ENCODE results near the gene GEMIN4. TPM values are rescaled to one million over a fixed set of nuclear protein-coding genes. Genes with fewer than 3 reads are reported as not detected.

GEMIN4 gene
- polyA plus RNA-seq, 2 of the 4 experiments (the other 2 are of a cell fraction), result 36.1 to 47.6 TPM

GRCh38 chr17:773467-774312 is 21.6 kb upstream of the GEMIN4 start:
- WGBS (ENCODE audit: missing lambda C conversion rate), result 92% methylated on average over 14 of the region's 14 CpGs
- FAIRE-seq, result no peak
- no peak for DNase-seq (ENCODE audit: low read depth in 1 of 2, low spot score in 1 of 2)
- TF ChIP-seq CHD2 (IDR thresholded peaks at IDR 0.05; ENCODE audit: low read length, partially characterized antibody) (no peak), ESRRA (IDR thresholded peaks at IDR 0.05; ENCODE audit: borderline replicate concordance, low read length) (no peak), MAX (IDR thresholded peaks at IDR 0.05) (no peak), CEBPB (IDR thresholded peaks at IDR 0.05) (no peak), TP53 (CRISPR knock-in tag; IDR thresholded peaks at IDR 0.05) (no peak), HDAC2 (IDR thresholded peaks at IDR 0.05) (no peak), RAD21 (conservative IDR thresholded peaks at IDR 0.05 in 1 of 2, IDR thresholded peaks at IDR 0.05 in 1 of 2) (no peak), USF2 (IDR thresholded peaks at IDR 0.05) (no peak), HEYL (CRISPR knock-in tag; IDR thresholded peaks at IDR 0.05) (no peak), ATOH8 (CRISPR knock-in tag; IDR thresholded peaks at IDR 0.05; ENCODE audit: low read depth) (no peak), RCOR1 (IDR thresholded peaks at IDR 0.05; ENCODE audit: low read depth, low read length) (no peak), HMGXB4 (CRISPR knock-in tag; IDR thresholded peaks at IDR 0.05; ENCODE audit: borderline replicate concordance) (no peak), RNF2 (IDR thresholded peaks at IDR 0.05; ENCODE audit: borderline replicate concordance, low read depth) (no peak), SREBF2 (IDR thresholded peaks at IDR 0.05) (no peak), CHD4 (IDR thresholded peaks at IDR 0.05; ENCODE audit: borderline replicate concordance) (no peak)
- Histone ChIP-seq H3K4me1 (no peaks in the 10 kb centered on the region), H3K9me3 (no peaks in the 10 kb centered on the region), H3K27ac (no peak overlapping the region), H3K4me3 (no peak overlapping the region), H3K4me2 (no peak overlapping the region)
- no peak for ATAC-seq
- ChIA-PET POLR2A (no interaction called here), CTCF (interaction anchor here (0.6 to 2.6 kb wide), 4 partner anchors 13 to 207 kb away, joined by 3 to 11 read pairs (median 5); no protein-coding TSS in a partner anchor)

- Histone ChIP-seq H3K4me1 (no peaks in the 10 kb centered on the region), H3K4me2 (no peak overlapping the region), H3K27ac (no peak overlapping the region), H3K9me3 (no peaks in the 10 kb centered on the region), H3K4me3 (no peak overlapping the region)
- ChIA-PET CTCF (interaction anchor here (0.6 to 2.6 kb wide), 3 partner anchors 13 to 20 kb away, joined by 3 to 11 read pairs (median 4); no protein-coding TSS in a partner anchor), POLR2A (no interaction called here)
- 96% methylated on average over 5 of the region's 5 CpGs for WGBS (ENCODE audit: missing lambda C conversion rate)
- ATAC-seq, result no peak
- no peak for DNase-seq (ENCODE audit: low read depth in 1 of 2, low spot score in 1 of 2)
- FAIRE-seq, result no peak
- TF ChIP-seq JUNB (IDR thresholded peaks at IDR 0.05) (no peak), HOXA7 (CRISPR knock-in tag; IDR thresholded peaks at IDR 0.05) (no peak)
These were observed 21.0 kb upstream of the GEMIN4 start for GRCh38 chr17:773016-773415.

GRCh38 chr17:767076-767475 is 15.0 kb upstream of the GEMIN4 start:
- H3K4me3 ChIP-seq, result no peak overlapping the region
- FAIRE-seq (no peak), DNase-seq (ENCODE audit: low read depth in 1 of 2, low spot score in 1 of 2) (no peak), ATAC-seq (no peak)
- ChIA-PET POLR2A (no interaction called here), CTCF (interaction anchor here (0.9 to 4.4 kb wide), 4 partner anchors 11 to 229 kb away, joined by 3 to 36 read pairs (median 6); partner anchors contain the start of genes GEMIN4 and TIMM22)
- H3K9me3 ChIP-seq, result no peaks in the 10 kb centered on the region
- 65% methylated on average over 3 of the region's 3 CpGs for WGBS (ENCODE audit: missing lambda C conversion rate)
- no peaks in the 10 kb centered on the region for H3K4me1 ChIP-seq
- H3K27ac ChIP-seq, result no peak overlapping the region
- H3K4me2 ChIP-seq, result no peak overlapping the region
- TF ChIP-seq HOXA7 (CRISPR knock-in tag; IDR thresholded peaks at IDR 0.05), result no peak
- no peak for TF ChIP-seq ATOH8 (CRISPR knock-in tag; IDR thresholded peaks at IDR 0.05; ENCODE audit: low read depth)
- TF ChIP-seq POLR2A (IDR thresholded peaks at IDR 0.05; ENCODE audit: low read length), result no peak
- no peak for TF ChIP-seq SREBF2 (IDR thresholded peaks at IDR 0.05)
- TF ChIP-seq MAX (IDR thresholded peaks at IDR 0.05), result no peak
- no peak for TF ChIP-seq EP300 (IDR thresholded peaks at IDR 0.05)
- no peak for TF ChIP-seq USF2 (IDR thresholded peaks at IDR 0.05)
- no peak for TF ChIP-seq TFCP2L1 (CRISPR knock-in tag; IDR thresholded peaks at IDR 0.05)
- no peak for TF ChIP-seq EHMT2 (IDR thresholded peaks at IDR 0.05; ENCODE audit: low read depth)
